GM19438 (cell line): ENCODE results near the gene MRPS18B.

Source experiments
- ATAC-seq: cut with Tn5 transposase; IDR thresholded peaks from one replicate; pipeline ENCODE4 v1.9.1; 2021; ENCODE audit warnings: low read depth; ENCODE audit not compliant: unreplicated experiment

MRPS18B gene

DNA sequence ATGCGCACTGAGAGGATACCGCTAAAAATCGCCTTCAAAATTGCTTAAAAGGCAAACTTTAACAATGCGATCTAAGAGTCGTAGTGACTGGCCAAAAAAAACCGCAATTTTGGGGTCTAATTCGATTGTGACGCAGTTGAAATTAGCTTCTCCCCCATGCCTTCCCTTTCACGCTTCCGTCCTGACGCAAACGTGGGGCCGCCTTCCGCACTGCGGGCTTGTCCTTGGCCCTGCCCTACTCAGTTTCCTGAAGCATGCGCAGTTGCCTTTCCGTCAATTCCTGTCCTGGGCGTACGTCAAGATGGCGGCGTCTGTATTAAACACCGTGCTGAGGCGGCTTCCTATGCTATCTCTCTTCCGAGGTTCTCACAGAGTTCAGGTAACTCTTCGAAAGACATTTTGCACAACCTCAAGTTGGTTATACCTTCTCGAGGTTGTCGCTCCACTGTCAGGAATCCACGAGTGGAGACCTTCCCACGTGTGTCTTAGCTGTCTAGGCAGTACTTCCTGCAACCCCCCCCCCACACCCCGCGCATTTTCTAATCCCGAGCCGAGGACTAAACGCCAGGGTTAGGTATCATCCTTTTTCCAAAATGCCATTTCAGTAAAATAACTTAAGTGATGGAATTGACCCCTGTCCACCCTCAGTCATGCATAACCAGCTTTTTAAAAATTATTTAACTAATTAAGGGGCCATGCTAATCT is at the start of gene MRPS18B:
MRPS18B (plus strand) TSS at position 276 of the 705 bp plus-strand sequence; CDS start at position 302, 26 bp downstream.
- peak; percentile 68 for ATAC-seq

DNA sequence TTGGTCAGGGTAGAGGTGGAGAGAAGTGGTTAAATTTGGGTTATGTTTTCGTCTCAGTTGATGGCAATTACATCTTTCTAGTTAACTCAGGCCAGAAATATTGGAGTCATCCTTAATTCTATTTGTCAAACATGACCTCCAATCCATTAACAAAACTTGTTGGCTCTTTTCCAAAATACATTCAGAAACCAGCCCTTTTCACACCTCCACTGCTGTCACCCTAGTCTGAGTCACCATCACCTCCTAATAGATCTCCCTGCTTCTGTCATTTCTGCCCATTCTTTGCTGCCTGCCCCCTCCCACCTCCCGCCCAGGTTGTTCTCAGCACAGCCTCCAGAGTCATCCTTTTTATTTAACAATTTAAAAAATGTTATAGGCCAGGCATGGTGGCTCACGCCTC is 49.4 kb upstream of the MRPS18B start:
- no peak for ATAC-seq

DNA sequence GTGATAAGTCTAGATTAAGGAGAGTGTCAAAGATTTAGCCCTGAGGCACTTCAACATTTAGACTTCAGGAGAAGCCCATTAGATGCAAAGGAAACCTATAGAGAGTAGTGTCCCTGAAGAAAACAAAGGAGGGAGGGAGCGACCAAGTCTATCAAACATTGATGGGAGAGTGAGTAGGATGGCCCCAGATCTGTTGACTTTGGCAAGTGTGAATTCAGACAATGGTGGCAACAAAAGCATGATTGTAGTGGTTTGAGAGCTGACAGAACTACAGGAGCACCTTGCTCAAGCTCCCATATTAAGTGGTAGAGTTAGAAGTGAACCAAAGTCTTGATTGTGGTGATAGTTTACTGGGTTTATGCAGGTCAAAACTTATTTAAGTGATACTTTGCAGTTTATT is 47.4 kb upstream of the MRPS18B start:
- ATAC-seq: no peak

DNA sequence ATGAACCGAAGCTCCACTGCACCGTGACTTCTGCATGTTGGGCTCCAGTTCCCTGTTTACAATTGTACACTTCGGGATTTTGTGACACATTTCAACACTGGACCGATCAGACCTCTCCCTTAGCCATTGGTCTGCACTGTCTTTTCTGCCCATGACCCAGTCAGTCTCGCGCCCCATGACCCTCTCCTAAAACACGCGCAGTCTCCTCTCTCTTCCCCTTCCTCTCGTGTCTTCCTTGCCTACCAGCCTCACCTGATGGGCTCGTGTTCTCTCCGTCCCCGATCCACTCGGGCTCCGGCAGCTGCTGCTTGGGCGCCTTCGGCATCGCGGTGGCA is 46.9 kb upstream of the MRPS18B start:
- ATAC-seq: no peak

GRCh38 chr6:30571075-30571761 is 46.4 kb upstream of the MRPS18B start, which contains the start of gene ABCF1:
Gene ABCF1, plus strand, starts transcription at chr6:30571442. Its CDS starts 46 bp downstream, at chr6:30571488.
- peak; percentile 84 for ATAC-seq

DNA sequence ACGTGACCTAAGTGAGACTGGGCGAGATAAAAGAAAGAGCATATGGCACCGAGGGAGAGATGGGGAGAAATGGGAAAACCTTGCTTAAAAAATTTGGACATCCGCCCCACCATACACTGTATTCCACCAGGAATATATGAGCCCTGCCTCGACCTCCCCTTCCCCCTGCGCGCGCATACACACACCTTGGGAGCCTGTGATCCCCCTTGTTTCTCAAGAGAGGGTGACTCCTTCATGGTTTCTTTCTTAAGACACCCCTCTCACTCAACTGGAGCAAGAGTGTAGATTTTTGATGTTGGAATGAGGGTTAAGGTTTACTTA is 45.9 kb upstream of the MRPS18B start:
- no peak for ATAC-seq

- ATAC-seq: no peak
These were observed 45.5 kb upstream of the MRPS18B start for GRCh38 chr6:30572148-30572547.

DNA sequence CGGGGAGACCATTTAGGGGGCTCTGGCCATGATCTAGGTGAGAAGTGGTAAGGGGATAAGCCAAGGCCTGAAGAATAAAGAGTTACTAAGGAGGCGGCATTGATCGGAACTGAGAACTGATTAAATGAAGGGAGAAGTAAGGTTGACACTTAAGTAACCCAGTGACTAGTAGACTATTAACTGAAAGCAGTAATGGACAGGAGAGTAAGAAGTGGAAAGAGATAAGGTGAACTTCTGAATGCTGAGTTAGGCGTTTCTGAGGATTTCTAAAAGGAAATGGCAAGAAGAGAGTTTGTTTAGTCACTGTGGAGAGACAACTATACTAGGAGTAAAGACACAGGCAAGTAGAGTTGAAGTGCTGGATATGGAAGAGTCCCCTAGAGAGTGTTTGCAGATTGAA is 44.5 kb upstream of the MRPS18B start:
- no peak for ATAC-seq

DNA sequence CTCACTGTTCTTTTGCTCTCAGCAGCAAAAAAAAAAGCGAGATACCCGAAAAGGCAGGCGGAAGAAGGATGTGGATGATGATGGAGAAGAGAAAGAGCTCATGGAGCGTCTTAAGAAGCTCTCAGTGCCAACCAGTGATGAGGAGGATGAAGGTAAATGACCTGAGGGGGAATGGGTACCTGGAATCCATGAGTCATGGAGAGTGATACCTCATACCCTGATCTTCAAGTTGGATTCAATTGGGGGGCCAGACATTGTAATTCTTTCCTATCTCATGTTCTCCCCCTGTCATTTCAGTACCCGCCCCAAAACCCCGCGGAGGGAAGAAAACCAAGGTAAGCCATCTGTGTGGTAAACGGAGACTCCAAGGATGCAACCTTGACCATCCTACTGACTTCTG is 39.6 kb upstream of the MRPS18B start:
- no peak for ATAC-seq

GRCh38 chr6:30583921-30584320 is 33.7 kb upstream of the MRPS18B start:
- ATAC-seq: no peak

GRCh38 chr6:30589754-30590358 is 27.8 kb upstream of the MRPS18B start:
- ATAC-seq: no peak

DNA sequence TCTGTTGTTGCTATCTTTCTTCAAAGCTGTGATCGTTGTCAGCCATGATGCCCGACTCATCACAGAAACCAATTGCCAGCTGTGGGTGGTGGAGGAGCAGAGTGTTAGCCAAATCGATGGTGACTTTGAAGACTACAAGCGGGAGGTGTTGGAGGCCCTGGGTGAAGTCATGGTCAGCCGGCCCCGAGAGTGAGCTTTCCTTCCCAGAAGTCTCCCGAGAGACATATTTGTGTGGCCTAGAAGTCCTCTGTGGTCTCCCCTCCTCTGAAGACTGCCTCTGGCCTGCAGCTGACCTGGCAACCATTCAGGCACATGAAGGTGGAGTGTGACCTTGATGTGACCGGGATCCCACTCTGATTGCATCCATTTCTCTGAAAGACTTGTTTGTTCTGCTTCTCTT is 27.1 kb upstream of the MRPS18B start:
- no peak for ATAC-seq

DNA sequence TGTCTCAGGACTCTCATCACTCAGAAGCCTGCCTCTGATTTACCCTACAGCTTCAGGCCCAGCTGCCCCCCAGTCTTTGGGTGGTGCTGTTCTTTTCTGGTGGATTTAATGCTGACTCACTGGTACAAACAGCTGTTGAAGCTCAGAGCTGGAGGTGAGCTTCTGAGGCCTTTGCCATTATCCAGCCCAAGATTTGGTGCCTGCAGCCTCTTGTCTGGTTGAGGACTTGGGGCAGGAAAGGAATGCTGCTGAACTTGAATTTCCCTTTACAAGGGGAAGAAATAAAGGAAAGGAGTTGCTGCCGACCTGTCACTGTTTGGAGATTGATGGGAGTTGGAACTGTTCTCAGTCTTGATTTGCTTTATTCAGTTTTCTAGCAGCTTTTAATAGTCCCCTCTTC is 26.6 kb upstream of the MRPS18B start:
- ATAC-seq: no peak

GRCh38 chr6:30592287-30592686 is 25.4 kb upstream of the MRPS18B start:
- ATAC-seq: no peak

- ATAC-seq: peak; percentile 63
These were observed 20.1 kb upstream of the MRPS18B start for GRCh38 chr6:30597315-30598144.

GRCh38 chr6:30598912-30599624 is 18.6 kb upstream of the MRPS18B start:
- ATAC-seq: no peak

DNA sequence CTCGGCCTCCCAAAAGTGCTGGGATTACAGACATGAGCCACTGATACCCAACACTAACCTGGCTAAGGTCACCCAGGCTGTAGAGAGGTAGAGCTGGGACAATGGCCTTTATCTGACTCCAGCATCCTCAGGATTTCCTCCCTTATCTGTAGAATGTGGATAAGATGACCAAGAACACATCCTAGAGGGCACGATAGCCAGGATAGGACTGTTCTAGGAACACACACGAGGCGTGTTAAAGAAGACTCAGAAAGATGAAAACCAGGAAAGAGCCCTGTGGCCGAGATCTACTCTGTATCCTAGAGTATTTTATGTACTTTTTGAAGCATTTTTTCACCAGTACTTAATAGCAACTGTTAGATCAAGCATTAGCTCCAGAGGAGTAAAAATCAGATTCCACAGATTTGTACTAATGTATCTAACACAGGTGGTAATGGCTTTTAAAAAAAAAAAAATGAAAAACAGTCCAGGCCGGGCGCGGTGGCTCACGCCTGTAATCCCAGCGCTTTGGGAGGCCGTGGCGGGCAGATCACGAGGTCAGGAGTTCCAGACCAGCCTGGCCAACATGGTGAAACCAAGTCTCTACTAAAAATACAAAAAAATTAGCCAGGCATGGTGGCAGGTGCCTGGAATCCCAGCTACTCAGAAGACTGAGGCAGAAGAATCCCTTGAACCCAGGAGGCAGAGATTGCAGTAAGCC is 17.9 kb upstream of the MRPS18B start:
- ATAC-seq: no peak

DNA sequence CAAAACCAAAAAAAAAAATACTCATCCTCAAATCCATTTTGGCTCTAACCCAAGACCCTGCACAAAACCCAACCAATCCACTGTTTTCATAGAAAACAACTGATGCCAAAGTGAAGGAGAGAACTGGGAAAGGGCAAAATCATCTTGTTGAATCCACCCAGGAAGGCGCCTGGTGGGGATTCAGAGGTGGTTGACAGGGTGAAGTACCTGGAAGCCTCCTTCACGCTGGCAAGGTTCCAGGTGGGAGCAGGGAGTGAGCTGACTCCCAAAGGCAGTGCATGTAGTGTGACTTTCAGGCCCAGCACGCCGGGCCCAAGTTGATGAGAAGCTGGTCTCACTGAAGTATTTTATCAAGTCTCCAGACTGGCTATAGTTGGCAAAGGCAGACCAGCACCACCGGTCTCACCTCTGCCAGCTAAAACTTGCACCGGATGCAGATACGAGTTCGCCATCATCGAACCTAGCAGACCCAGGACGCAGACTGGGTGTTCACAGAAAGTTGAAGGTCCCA is 17.1 kb upstream of the MRPS18B start:
- no peak for ATAC-seq

DNA sequence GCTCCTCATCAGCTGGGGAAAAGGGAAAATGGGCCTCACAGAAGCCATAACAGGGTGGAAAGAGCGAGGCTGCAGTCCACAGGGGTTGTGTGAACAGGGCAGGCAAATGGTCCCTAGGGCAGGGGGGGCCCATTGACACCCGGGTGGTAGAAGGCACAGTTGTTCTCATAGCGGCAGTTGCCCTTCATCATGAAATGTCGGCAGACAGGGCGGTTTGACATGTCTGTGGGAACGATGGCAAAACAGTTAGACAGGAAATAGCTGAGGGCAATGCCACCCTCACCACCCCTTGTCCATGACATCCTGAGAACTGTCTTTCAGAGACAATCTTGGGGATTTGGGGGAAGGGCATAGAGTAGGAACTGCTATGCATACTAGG is 16.2 kb upstream of the MRPS18B start:
- ATAC-seq: no peak
